HG03439 (cell line): Measurements from ENCODE around the gene DNAJC27.

Source experiments
- ATAC-seq: cut with Tn5 transposase; IDR thresholded peaks from one replicate; pipeline ENCODE4 v1.9.1; 2021; ENCODE audit warnings: mild to moderate bottlenecking, moderate library complexity; ENCODE audit not compliant: unreplicated experiment

Gene DNAJC27

DNA sequence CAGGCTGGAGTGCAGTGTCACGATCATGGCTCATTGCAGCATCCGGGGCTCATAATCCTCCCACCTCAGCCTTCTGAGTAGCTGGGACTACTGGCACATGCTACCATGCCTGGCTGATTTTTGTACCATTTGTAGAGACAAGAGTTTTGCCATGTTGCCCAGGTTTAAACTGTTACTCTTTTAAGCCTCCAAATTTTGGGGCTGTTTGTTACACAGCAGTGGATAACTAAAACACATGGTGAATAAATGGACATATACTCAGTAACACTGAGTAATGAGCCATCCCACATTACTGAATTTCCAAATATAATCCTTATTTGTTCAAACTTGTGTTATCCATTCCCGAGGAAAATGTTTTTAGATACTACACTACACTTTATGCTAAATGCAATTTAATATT, 61.5 kb downstream of the DNAJC27 start:
- ATAC-seq = no peak

DNA sequence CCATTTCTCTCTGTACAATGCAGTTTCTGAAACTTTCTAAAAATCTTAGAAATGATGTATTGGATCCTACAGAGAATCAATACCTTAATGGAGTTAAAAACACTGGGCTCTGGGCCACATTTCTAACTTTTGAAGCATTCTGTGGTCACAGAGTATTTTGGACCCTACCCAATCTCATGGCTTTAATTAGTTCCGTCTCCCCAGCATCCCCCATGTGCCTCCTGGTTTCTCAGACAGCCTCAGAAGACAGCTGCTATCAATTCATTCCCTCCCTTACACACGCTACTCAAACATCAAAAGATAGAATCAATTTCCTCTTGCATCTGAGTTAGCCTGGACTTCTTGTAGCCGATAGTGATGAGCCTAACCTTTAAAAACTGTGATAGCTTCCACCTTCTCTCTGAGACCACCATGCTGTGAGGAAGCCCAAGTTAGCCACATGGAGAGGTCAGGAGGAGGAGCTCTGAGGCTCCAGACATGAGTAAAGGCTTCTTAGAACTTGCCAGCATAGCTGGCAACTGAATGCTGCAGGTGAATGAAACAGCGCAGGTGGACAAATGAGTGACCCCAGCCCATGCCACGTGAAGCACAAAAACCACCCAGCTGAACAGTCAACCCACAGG, 62.1 kb downstream of the DNAJC27 start:
- ATAC-seq = no peak

DNA sequence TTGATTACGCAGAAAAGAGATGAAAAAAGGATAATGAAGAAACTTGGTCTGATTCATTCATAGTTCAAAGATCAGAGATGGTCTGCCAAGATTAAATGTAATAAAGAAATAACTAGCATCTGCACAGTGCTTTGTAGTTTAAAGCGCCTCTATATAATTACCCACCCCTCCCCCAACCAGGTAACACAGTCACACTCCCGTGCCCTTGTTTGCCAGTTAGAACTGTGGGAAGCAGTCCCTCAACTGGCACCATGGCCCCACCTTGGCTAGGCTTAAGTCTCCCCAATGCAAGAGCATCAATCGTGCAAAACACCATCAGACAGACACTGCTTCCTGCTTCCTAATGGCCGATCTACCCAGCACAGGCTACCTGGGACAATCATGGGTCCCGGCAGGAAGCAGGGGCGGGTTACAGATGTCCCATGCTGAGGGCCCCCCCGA, 63.3 kb downstream of the DNAJC27 start:
- ATAC-seq = no peak

DNA sequence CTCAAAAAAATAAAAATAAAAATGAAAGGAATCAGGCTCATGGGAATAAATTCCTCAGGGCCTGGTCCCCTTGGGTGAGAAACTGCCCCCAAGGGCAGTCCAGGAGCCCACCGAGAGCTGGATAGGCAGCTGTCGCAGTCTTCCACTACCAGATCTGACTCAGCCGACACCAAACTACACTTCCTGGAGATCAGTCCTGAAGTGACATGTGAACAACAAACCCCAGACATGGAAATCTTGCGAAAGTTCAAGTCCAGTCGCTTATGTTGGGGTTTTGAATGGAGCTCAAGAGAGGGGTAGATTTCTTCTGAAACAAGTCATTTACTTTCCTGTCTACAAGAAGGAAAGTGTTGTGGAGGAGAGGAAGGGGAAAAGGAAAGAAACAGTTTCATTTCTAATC, 64.6 kb downstream of the DNAJC27 start:
- no peak for ATAC-seq

DNA sequence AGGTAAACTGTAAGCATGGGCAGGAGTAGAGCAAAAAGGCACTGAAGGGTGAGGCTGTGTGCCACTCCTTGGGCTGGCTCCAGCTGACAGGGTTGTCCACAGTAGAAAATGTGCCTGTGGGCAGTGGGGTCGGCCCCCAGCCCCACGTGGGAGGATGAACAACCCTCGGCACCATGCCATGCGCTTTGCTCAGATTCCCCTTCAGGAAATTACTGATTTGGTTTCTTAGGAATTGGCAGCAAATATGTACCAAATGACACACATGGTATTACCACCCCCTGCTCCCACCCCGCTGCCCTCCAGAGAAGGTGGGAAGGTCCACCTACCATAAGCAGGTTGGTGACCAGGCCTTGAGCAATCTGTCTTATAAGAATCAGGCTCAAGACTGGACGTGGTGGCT, 65.3 kb downstream of the DNAJC27 start:
- ATAC-seq = no peak

DNA sequence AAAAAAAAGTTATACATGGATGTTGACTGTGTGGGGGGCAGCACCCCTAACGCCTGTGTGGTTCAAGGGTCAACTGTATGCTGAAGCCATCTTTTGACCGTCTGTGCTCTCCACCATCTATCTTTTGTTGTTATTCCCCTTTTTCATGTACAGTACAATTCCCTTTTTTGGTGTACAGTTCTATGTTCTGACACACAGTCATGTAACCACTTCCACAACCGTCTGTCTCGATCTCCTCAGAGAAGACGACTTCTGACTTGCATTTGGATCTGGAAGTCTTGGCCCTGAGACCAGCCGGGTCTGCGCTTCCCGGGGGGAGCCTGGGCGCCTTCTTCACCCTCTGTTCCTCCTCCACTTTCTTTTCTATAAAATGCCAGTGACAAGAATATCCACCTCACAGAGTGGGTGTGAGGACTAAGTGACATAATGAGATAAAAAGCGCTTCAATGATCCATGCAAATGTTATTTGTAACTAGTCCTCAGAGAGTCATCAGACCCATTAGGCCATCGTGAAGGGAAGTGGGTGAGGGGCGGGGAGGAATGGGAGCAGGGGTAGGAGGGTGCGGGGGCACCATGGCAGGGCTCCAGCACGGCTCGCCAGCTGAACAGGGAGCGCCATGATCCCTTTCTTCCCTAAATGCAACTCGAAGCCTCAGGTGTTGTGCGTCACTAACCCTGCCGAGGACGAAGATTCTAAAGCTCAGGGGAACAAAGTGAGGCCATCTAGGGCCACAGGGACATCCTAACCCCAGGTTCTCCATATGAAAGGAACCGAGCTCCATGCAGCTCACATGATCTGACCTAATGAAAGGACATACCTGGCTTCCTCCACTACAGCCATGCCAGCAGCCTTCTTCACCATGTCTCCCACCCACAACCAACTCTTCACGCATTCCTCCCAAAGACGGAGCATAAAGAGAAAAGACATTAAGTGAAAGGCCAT, 68.3 kb downstream of the DNAJC27 start:
- no peak for ATAC-seq

DNA sequence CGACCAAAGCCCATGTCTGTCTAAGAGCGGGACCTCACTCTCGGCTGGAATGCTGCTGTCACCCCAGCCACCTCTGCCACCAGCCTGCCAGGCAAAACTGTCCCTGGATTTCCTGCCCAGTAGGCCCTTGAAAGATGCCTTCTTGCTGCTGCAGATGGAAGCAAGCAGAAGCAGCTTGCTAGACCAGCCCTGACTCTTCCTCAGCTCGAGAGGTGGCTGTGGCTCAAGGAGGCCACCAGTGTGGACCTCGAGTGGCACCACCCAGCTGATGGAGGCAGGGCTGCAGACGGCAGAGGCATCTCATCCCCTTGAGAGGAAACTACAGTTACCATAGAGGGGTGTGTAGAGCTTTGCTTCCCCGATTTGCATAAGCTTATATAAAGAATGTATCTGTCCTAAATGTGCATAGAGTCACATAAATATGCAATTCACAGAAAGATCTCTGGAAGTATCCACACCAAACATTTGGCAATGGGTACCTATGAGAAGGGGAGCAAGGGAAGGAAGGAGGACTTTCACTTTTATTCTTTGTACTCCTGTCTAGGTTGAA, 72.3 kb downstream of the DNAJC27 start:
- no peak for ATAC-seq

DNA sequence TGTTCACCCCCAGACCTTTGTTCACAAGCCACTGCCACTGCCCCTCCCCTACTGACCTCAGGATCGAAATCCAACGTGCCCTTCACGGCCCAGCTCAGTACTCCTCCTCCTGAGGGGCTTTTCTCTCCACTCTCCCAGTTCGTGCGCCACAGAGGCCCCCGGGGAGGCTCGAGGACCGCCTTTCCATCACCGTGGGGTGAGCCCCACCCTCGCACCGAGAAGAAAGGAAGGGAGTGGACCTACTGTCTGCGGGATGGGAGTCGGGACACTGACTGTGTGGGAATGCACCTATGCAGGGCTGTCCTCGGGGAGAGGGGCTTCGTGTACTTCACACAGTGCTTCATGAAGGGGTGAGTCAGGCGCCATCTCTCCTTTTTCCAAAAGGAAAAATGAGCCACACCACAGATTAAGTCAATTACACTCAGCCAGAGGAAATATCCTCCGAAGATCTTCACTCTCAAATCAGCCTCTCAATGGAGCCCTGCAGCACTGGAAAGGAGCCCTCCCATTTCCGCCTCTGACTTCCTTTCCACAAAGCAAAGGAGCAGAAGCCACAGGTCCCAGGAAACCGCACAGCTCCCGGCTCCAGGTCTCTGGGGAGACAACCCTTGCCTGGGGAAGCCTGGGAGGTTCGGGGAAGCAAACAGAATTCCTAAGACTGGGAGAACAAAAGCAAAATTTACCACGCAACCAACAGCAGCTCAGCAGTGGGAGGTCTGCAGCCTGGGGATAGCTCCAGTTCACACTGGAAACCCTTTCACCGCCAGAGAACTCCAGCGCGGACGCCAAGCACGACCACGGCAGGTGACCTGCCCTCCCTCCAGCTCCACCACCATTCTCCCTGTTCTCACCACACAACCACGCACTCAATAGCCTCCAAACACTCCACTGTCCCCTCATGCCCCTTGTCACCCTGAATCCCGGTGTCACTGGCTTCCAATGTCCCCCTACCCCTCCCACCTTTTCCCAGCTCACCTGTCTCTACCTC, 73.3 kb downstream of the DNAJC27 start:
- ATAC-seq = no peak

DNA sequence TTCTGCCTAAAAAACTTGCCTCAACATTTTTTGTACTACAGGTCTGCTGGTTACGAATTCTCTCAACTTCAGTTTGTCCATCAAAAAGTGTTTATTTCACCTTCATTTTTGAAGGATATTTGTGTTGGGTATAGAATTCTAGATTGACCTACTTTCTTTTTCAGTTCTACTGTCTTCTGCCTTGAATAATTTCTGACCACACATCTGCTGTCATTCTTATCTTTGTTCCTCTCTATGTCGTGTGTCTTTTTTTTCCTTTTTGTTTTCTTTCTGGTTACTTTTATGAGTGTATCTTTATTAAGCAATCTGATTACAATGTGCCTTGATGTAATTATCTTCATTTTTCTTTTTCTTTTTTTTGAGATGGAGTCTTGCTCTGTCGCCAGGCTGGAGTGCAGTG, 77.0 kb downstream of the DNAJC27 start:
- no peak for ATAC-seq

DNA sequence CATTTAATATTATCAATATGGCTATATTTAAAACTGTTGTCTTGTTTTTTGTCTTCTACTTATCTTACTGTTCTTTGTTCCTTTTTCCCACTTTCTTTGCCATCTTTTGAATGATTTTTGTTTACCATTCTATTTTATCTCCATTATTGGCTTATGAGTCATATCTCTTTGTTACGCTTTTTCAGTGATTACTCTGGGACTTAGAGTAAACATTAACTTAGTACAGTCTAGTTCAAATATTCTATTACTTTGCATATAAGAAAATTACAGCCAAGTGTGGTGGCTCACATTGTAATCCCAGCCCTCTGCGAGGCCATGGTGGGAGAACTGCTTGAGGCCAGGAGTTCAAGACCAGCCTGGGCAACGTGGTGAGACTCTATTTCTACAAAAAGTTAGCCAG, 77.8 kb downstream of the DNAJC27 start:
- ATAC-seq = no peak
